ENCODE measurements around the gene SCFD1. TPM values are rescaled to one million over a fixed set of nuclear protein-coding genes. Genes with fewer than 3 reads are reported as not detected.
"Not testable (repeated sequence)": the region's sequence is repeated elsewhere in the genome, so short reads cannot be mapped to it uniquely, and the experiment has no call there.

Gene SCFD1
- total and polyA plus RNA-seq, 2 donors from 2014 or later: 52.0 to 74.4 TPM

DNA sequence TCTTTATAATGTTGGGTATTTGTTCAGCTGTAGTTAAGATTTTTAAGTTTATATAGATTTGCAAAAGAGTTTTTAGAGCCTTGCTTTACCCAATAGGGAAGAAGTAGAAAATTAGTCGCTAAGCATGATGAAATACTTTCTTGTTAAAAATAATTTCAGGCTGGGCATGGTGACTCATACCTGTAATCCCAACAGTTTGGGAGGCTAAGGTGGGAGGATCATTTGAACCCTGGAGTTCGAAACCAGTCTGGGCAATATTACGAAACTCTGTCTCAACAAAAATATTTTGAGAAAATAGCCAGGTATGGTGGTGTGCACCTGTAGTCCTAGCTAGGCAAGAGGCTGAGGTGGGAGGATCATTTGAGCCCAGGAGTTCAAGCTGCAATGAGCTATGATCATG lies 18.7 kb upstream of the SCFD1 start:
- FAIRE-seq (no peak), DNase-seq (no peak)
- TF ChIP-seq, protein P1, sequence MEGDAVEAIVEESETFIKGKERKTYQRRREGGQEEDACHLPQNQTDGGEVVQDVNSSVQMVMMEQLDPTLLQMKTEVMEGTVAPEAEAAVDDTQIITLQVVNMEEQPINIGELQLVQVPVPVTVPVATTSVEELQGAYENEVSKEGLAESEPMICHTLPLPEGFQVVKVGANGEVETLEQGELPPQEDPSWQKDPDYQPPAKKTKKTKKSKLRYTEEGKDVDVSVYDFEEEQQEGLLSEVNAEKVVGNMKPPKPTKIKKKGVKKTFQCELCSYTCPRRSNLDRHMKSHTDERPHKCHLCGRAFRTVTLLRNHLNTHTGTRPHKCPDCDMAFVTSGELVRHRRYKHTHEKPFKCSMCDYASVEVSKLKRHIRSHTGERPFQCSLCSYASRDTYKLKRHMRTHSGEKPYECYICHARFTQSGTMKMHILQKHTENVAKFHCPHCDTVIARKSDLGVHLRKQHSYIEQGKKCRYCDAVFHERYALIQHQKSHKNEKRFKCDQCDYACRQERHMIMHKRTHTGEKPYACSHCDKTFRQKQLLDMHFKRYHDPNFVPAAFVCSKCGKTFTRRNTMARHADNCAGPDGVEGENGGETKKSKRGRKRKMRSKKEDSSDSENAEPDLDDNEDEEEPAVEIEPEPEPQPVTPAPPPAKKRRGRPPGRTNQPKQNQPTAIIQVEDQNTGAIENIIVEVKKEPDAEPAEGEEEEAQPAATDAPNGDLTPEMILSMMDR (IDR thresholded peaks at IDR 0.05; ENCODE audit: borderline replicate concordance, extremely low read depth, insufficient read depth): no peak
- intact Hi-C loops (cut with DNase I): no loop called here
- H3K27me3 ChIP-seq (ENCODE audit: control insufficient read depth, insufficient read depth, low read length): no peaks in the 10 kb centered on the region
- no peaks in the 10 kb centered on the region for H3K4me1 ChIP-seq (ENCODE audit: control insufficient read depth in 2 of 3, insufficient read depth in 2 of 3, low read depth in 1 of 3, low read length in 3 of 3)
- H3K9ac ChIP-seq (ENCODE audit: low read length in 3 of 3): no peak overlapping the region
- H3K4me3 ChIP-seq (ENCODE audit: low read length in 3 of 3): no peak overlapping the region
- H3K36me3 ChIP-seq (ENCODE audit: control insufficient read depth in 2 of 3, insufficient read depth in 3 of 3, low read length in 3 of 3): peaks cover 0 to 17% (median 3%) of the 10 kb centered on the region in 3 donors
- no peaks in the 10 kb centered on the region for H3K9me3 ChIP-seq (ENCODE audit: control insufficient read depth in 2 of 3, insufficient read depth in 1 of 3, low read length in 3 of 3)
- no peak overlapping the region for H3K27ac ChIP-seq (ENCODE audit: low read depth in 2 of 2, low read length in 2 of 2)

DNA sequence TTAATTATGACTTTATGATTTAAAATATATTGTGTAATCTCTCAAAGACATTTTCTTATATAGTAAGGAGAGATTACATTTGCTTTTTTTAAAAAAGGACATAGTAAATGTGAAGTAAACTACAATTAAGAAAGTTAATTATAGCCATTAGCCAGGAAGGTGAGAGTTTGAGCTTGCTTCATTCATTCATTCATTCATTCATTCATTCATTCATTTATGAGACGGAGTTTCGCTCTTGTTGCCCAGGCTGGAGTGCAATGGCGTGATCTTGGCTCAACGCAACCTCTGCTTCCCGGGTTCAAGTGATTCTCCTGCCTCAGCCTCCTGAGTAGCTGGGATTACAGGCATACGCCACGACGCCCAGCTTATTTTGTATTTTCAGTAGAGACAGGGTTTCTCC lies 17.4 kb upstream of the SCFD1 start:
- peaks cover 0 to 13% (median 3%) of the 10 kb centered on the region in 3 donors for H3K36me3 ChIP-seq (ENCODE audit: control insufficient read depth in 2 of 3, insufficient read depth in 3 of 3, low read length in 3 of 3)
- H3K9ac ChIP-seq (ENCODE audit: low read length in 3 of 3); H3K4me3 ChIP-seq (ENCODE audit: low read length in 3 of 3); H3K9me3 ChIP-seq (ENCODE audit: control insufficient read depth in 2 of 3, insufficient read depth in 1 of 3, low read length in 3 of 3); H3K27me3 ChIP-seq (ENCODE audit: control insufficient read depth, insufficient read depth, low read length); intact Hi-C loops (cut with DNase I); H3K27ac ChIP-seq (ENCODE audit: low read depth in 2 of 2, low read length in 2 of 2); DNase-seq; H3K4me1 ChIP-seq (ENCODE audit: control insufficient read depth in 2 of 3, insufficient read depth in 2 of 3, low read depth in 1 of 3, low read length in 3 of 3); FAIRE-seq: not testable (repeated sequence)

DNA sequence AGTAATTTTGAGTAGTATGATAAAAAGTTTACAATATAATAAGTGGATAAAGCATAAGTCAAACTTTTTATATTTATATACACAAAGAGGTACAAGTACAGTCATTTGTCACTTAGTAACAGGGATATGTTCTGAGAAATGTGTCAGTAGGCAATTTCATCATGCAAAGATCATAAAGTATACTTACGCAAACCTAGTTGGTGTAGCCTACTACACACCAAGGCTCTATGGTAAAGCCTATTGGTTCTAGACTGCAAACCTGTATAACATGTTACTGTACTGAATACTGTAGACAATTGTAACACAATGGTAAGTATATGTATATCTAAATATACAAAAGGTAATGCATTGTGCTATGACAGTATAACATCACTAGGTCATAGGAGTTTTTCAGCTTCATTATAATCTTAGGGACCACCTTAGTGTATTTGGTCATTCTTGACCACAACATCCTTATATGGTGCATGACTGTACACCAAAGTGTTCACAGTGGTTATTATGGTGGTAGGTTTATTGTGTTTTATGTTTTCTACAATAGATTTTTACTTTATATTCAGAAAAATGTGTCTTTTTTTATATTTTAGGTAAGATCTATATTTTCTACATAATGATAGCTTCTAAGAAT lies 14.9 kb upstream of the SCFD1 start:
- H3K4me3 ChIP-seq (ENCODE audit: low read length in 3 of 3): no peak overlapping the region
- peaks cover 0 to 2% (median 0%) of the 10 kb centered on the region in 3 donors for H3K4me1 ChIP-seq (ENCODE audit: control insufficient read depth in 2 of 3, insufficient read depth in 2 of 3, low read depth in 1 of 3, low read length in 3 of 3)
- no peaks in the 10 kb centered on the region for H3K27me3 ChIP-seq (ENCODE audit: control insufficient read depth, insufficient read depth, low read length)
- TF ChIP-seq, protein P1 (IDR thresholded peaks at IDR 0.05; ENCODE audit: borderline replicate concordance, extremely low read depth, insufficient read depth): no peak
- peaks cover 0 to 3% (median 3%) of the 10 kb centered on the region in 3 donors for H3K36me3 ChIP-seq (ENCODE audit: control insufficient read depth in 2 of 3, insufficient read depth in 3 of 3, low read length in 3 of 3)
- H3K9me3 ChIP-seq (ENCODE audit: control insufficient read depth in 2 of 3, insufficient read depth in 1 of 3, low read length in 3 of 3): no peaks in the 10 kb centered on the region
- no peak overlapping the region for H3K9ac ChIP-seq (ENCODE audit: low read length in 3 of 3)
- FAIRE-seq (peak; percentile 6), DNase-seq (no peak)
- intact Hi-C loops (cut with DNase I): no loop called here
- H3K27ac ChIP-seq (ENCODE audit: low read depth in 2 of 2, low read length in 2 of 2): no peak overlapping the region

DNA sequence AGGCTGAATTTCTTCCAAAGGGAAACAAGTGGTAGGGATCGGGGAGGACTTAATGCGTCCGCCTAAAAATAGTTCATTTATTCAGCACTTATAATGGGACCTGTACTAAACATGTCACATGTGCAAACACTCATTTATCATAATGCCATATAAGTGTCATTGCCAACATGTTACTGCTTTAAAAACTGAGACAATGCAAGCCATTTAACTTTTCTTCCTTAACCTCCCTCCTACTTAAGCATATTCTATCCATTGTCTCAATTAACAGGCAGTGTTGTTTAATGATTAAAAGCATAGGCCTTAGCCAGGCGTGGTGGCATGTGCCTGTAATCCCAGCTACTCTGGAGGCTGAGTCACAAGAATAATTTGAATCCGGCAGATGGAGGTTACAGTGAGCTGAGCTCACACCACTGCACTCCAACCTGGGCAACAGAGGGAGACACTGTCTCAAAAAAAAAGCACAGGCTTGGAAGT lies 13.5 kb upstream of the SCFD1 start:
- H3K36me3 ChIP-seq (ENCODE audit: control insufficient read depth in 2 of 3, insufficient read depth in 3 of 3, low read length in 3 of 3): no peaks in the 10 kb centered on the region
- H3K9me3 ChIP-seq (ENCODE audit: control insufficient read depth in 2 of 3, insufficient read depth in 1 of 3, low read length in 3 of 3): no peaks in the 10 kb centered on the region
- H3K27ac ChIP-seq (ENCODE audit: low read depth in 2 of 2, low read length in 2 of 2): no peak overlapping the region
- H3K9ac ChIP-seq (ENCODE audit: low read length in 3 of 3): no peak overlapping the region
- TF ChIP-seq, protein P1 (IDR thresholded peaks at IDR 0.05; ENCODE audit: borderline replicate concordance, extremely low read depth, insufficient read depth): no peak
- FAIRE-seq (no peak), DNase-seq (peak in 2 of 5 donors; percentile 26 to 39)
- intact Hi-C loops (cut with DNase I): no loop called here
- H3K4me1 ChIP-seq (ENCODE audit: control insufficient read depth in 2 of 3, insufficient read depth in 2 of 3, low read depth in 1 of 3, low read length in 3 of 3): peaks cover 0 to 2% (median 0%) of the 10 kb centered on the region in 3 donors
- no peak overlapping the region for H3K4me3 ChIP-seq (ENCODE audit: low read length in 3 of 3)
- H3K27me3 ChIP-seq (ENCODE audit: control insufficient read depth, insufficient read depth, low read length): no peaks in the 10 kb centered on the region

Measured in kidney (tissue), 14 donors.